GM12874 (cell line): ENCODE results near the gene ZNF750.
A peak's percentile ranks its signal among the peaks of the same experiment; 100 is the strongest.

Experiments used
- CTCF ChIP-seq: IDR thresholded peaks from 2 replicates; pipeline ENCODE4 v1.5.1; 2011; ENCODE audit warnings: low read depth, mild to moderate bottlenecking, control low read depth, low read length, moderate library complexity; ENCODE audit not compliant: insufficient read depth

The ZNF750 gene

GRCh38 chr17:82787081-82787848, 52.6 kb downstream of the ZNF750 start:
- no peak for TF ChIP-seq CTCF

GRCh38 chr17:82786427-82786826, 53.4 kb downstream of the ZNF750 start:
- no peak for TF ChIP-seq CTCF

GRCh38 chr17:82783498-82783897, 56.3 kb downstream of the ZNF750 start:
- no peak for TF ChIP-seq CTCF

- TF ChIP-seq CTCF: no peak
Measured at GRCh38 chr17:82782657-82783207, 57.1 kb downstream of the ZNF750 start.

- TF ChIP-seq CTCF: peak; percentile 98
Measured at GRCh38 chr17:82781894-82782274, 57.9 kb downstream of the ZNF750 start.

GRCh38 chr17:82780971-82781893, 58.6 kb downstream of the ZNF750 start:
- TF ChIP-seq CTCF: no peak

GRCh38 chr17:82780195-82780594, 59.6 kb downstream of the ZNF750 start:
- TF ChIP-seq CTCF: no peak
